GM19395 (cell line): ENCODE data around the gene PACSIN1.

Experiments used
- ATAC-seq: cut with Tn5 transposase; IDR thresholded peaks from one replicate; pipeline ENCODE4 v1.9.1; 2021; ENCODE audit warnings: mild to moderate bottlenecking, moderate library complexity; ENCODE audit not compliant: unreplicated experiment

Gene PACSIN1

DNA sequence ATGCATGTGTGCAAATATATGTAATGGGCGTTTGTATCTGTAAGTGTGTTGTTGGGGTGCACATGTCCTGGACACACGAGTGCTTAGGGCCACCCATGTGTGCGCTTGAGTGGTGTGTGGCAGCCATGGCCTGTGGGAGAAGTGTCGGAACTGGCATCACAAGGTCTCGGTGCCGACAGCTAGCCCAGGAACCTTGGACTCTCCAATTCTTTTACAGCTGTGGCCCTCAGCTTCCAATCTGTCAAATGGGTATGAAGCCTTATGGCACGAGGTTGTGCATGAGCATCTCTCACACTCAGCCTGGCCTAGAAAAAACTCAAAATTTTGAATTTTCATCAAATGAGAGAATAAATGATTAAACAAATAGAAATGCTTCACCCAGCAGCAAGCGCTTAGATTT, 48.2 kb downstream of the PACSIN1 start:
- no peak for ATAC-seq

DNA sequence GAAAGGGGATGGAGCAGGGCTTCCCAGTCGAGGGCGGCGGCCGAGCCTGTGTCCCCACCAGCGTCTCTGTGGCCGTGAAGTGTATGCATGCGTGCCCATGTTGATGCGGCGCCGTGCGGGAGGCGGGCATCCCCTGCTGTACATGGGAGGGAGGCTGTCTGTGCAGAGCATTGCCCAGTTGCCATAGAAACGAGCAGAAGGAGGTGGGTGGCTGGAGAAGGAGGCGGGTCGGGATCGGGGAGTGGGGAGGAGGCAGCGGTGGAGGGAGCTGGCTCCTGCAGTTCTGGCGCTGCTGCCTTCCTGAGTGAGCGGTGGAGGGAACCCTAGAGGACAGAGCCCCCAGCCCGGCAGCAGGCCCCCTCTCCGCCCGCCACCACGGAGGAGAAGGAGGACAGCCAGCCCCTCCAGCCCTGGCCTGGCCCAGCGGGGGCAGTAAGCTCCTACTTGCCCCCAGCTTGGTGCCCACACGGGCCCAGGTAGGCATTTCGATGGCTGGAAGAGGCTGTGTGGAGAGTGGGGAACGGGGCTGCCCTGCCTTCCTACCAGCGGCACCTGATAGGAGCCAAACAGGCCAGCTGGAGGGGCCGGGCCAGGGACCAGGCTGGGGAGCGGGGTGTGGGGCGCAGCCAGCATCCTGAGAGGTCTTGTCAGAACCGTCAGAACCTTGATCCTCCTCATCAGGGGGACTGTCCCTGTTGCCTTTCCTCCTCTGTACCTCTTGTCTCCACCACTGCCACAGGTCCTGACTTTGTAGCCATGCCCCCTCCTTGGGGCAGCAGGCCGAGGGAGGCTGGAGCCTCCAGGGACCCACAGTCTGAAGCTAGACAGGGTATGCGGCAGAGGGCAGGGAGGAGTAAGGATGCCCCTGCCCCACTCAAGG, 49.0 kb downstream of the PACSIN1 start:
- ATAC-seq = no peak

DNA sequence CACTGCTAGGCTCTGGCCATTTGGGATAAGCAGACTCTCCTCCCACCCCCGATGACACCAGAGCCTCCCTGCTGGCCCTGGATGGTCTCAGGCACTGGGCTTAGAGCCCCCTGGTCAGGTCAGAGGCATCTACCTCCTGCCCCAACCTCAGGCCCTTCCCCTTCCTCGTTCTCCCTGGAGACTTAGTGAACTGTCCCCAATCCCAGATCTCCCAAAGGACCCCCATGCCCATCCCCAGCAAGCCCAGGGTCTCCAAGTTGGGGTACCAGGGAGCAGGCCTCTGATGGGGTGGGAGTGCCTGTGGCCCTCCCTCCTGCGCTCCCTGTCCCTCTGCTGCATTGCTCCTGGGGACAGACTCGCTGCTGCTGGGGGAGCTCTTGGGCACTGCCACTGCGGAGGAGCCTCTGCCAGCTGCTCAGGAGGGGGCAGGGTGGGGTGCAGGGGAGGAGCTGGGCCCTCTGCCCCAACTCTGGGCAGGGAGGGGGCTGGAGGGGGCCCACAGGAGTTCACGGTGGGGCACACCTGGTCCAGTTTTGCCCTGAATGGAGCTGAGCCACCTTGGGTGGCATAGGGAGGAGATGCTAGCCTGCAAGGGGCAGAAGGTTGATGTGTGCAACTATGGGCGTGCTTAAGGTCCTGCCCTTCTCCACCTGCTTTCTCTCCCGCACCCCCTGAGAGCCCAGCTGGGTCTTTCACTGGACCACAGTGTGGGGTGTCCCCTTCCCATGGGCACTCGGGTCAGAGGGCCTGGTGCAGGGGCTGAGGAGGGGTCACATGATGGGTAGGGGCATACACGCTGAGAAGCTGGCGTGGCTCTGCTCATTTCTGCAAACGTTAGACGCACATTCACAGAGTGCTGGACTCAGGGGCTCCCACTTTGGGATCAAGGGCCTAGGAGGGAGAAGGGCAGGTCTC, 49.9 kb downstream of the PACSIN1 start:
- no peak for ATAC-seq

DNA sequence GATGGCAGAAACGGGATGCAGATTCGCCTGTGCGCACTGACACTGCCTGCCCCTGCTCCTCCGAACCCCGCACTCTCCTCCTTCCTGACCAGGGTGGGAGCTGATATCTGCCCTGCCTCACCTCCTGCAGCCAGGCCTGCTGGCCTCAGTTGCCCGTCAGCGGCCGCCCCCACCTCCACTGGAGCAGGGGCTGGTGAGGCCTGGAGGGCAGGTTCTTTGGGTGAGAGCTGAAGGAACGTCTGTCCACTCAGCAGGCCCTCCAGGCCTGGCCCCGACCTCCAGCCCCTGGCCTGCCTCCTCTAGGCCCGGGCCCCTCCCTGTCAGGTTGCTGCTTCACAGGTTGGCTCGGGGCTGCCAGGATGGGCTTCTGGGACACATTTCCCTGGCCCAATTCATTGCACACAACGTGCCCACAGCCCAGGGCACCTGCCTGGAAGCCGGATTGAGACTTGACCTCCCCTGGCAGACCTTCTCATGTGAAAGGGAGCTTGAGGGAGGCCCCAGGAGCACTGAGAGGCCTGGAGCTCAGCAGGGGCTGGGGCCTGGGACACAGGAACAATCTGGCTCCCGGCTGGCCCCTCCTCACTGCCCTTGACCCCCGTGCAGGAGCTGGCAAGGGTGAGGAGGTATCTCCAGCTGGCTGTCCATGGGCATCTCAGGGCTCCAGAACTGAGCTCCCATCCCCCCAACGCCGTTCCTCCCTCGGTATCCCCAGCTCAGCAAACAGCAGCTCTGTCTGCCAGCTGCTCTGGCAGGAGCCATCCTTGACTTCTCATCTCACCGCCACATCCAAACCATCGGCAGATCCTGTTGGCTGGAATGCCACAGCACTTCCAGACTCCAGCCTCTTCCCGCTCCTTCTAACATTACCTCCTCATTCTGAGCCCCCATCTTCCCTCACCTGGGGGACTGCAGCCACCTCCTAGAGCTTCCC, 50.8 kb downstream of the PACSIN1 start:
- ATAC-seq = no peak

DNA sequence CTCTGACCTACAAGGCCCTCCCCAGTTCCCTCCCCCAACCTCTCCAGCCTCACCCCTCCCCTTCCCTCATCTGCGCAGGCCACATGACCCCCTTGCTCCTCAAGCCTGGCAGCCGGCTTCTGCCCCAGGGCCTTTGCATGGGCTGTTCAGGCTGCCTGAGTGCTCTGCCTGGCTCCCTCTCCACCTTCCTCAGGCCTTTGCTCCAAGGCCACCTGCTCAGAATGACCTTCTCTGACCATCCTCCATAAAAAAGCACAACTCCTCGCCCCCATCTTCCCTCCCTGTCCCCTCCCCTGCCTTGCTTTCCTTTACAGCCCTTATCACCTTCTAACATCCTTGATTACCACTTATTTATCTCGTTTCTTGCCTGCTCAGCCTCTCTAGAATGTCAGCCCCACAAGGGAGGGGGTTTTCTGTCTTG, 51.6 kb downstream of the PACSIN1 start:
- ATAC-seq = no peak

DNA sequence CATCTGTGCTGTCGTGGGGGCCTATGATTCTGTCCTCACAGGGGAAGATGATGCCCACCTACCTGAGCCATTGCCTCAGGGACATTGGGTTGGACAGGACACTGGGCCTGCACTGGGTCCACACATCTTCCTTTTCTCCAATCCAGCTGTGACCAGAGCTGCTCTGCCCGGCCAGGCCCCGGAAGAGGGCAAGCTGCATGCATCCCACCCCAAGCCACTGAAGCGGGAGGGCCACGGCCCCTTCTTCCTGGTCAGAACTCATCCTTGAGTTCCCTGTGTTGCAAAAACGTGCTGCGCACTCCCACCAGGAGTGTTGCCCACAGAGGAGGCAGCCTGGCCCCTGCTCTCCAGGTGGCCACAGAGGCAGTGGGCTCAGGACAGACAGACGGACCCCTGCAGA, 52.1 kb downstream of the PACSIN1 start:
- no peak for ATAC-seq

DNA sequence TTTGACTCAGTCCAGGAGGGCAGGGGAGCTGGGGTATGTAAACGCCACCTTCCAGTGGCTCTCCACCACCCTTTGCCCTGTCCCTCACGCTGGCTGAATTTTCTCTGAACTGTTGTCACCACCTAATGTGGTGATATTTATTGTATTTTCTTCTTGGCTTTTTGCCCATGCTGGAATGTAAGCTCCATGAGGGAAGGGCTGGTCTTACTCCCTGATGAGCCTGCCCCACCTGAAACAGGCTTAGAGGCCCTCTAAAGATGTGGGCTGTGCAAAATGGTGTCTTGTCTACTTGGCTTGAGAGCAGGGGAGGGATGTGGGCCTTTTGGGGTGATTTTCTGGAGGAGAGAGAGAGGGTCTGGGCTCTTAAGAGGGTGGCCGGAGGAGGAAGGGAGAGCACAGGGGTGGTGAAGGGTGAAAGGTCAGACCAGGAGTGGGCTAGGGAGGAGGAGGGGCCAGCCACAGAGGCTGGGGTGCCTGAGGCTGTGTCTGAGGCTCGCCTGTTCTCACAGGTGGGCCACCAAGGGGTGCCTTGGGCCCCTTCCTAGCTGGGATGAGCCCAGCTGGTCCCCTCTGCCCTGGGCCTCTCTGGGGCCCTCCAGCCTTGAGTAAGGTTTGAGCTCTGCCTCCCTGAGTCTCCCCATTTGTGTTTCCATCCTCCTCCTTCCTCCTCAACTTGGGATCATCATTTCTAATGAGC, 52.9 kb downstream of the PACSIN1 start:
- no peak for ATAC-seq

DNA sequence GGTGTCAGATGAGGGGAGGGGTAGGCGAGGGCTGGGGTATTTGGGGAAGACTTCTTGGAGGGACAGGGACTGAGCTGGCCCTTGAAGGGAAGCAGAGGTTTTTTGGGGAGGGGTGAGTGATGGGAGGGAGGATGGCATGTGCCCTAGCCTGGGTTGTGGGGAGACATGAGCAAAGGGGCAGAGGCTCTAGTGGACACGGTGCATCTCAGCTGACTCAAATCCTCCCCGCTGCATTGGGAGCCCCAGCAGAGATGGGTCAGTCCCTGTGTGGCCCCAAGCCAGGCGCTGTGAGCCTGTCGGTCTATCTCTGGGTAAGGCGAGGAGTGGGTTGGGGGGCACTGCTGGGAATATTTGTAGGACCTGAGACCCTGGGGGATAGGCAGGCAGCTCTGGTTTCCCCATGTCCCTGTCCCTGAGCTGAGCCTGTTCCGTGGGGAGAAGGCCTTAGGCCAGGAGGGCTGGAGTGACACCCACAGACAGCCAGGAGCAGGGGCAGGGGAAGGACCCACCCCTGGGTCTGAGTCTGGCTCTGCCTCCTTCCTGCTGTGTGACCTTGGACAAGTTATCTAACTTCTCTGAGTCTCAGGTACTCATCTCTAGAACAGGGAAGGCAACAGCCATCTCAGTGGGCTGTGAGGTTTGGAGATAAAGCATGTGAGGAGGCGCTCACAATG, 54.2 kb downstream of the PACSIN1 start:
- no peak for ATAC-seq

DNA sequence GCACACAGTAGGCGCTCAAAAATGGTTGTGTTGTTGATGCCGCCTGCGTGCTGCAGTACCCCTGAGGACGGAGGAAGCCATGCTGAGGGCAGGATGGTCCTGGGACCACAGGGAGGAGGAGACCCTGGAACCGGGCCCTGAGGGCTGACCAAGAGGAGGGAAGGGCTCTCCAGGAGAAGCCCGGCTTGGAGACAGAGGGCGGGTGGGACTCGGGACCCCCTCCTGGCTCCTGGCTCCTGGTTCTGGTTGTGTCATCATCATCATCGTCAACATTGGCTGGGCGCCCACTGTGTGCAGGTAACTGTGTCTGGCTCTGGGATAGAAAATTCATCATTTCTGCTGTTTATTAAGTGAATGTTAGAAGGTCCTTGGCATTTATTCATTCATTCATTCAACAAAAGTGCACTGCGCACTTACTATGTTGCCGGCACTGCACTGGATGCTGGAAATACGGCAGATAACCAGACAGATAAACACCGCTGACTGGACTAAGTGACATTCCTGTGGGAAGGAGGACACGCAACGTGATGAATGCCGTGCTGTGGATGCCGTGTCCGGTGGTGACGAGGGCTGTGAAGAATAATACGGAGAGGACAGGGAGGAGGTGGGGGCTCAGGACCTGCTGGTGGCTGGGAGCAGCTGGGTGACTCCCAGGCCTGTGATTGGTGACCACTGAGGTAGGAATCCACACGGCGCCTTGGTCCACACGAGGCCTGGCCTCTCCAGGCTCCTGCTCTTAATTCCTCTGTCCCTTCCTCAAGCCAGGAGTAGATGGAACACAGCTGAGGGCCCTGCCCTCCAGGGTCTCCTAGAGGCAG, 55.0 kb downstream of the PACSIN1 start:
- no peak for ATAC-seq

DNA sequence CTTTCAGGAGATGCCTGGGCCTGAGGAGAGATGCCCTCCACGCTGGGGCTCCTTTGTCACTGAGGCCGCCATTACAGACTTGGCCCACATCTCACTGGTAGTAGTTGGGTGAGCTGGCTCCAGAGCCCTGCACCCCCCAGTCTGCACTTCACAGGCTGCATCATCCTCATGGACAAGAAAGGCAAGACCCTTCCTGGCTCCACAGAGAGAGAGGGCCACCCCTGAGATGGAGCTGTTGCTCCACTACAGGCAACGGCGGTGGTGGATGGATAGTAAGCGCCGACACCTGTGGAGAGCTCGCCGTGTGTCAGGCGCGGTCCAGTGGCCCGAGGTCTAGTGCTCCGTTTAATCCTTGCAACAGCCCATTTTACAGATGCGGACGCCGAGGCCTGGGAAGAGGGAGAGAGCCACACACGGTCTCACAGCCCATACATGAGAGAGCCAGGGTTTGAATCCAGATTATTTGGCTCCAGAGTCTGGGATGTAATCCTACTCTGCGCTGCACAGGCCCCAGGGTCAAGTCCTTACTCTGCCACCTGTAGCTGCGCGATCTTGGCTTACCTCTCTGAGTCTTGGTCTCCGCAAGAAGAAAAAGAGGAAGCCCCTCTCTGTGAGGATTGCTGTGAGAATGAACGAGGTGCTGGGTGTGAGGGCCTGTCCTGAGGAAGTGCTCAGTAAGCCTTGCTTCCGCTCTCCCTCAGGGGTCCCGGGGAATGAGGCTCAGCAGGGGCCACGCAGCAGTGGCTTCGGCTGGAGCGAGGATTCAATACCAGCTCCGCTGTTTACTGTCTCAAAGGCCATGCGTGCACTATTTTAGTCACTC, 55.8 kb downstream of the PACSIN1 start:
- ATAC-seq = no peak

DNA sequence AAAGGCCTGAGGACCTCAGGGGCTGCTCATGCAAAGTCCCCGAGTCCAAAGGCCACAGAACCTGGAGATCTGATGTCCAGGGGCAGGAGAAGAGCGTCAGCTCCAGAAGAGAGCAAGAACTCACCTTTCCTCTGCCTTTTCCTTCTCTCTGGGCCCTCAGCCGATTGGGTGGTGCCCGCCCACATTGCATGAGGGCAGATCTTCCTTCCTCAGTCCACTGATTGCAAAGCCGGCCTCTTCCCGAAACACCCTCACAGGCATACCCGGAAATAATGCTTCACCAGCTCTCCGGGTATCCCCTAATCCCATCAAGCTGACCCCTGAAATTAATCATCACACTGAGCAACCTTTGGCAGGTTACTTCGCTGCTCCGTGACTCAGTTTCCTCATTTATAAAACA, 56.9 kb downstream of the PACSIN1 start:
- ATAC-seq = no peak

DNA sequence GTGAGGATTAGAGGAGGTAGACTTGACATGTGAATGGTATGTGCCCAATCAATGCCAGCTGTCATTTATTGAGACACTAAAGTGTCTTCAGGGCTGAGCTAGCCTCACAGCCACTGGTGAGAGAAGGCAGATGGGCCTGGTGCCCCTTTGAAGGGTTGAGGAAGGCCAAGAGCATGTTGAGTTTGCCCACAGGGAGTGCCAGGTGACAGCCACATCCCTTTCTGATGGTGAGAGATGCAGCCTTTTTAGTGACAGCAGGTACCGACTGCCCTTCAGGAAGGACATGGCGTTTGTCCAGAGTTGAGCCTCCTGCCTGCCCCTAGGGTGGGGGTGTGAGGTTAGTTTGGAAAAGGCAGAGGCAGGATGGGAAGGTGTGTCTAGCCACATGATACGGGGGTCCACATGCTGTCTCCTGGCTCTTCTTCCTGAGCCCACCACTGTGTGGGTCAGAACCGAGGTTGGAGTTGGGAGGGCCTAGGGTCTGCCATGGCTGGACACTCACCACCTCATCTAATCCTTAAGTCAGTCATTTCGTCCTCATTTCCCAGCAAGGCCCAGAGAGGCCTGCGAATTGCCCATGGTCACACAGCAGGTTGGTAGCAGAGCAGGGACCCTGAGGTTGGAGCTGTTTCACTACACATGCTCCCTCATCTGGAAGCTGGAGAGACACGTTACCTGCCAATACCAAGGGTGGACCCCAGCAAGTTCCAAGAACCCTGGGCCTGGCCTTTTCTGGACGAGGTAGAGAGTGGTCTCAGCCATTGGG, 57.7 kb downstream of the PACSIN1 start:
- no peak for ATAC-seq

DNA sequence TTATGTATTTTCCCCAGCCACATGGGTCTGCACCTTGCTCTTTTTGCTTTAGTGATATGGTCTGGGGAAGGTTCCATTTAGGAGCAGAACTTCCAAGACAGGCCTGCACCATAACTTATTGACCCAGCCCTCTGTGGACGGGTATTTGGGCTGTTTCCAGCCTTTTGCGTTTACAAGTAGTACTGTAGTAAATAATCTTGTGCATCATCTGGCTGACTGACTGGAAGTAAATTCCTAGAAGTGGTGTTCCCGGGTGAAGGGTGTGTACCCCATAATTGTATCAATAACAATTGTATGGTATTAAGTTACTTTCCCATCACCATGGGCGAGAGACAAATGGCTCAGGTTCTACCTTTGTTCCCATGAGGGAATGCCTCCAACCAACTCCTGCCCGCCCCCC, 58.6 kb downstream of the PACSIN1 start:
- no peak for ATAC-seq

DNA sequence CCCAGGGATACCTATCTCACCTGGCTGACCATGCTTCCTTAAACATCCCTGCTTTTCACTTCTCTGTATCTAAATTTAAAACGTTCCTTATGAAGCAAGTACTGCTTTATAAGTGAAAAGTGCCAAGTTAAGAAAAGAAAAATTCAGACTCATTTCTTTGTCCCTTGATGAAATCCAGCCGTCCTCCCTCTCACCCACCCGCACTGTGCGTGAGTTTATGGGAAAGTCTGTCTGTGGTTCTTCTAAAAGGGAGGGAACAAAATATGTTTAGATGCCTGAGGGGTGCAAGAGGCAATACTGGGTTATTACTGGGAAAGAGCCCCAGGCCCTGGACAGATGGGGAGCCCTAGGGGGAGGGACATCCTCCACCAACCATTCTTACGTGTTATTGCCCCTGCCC, 59.1 kb downstream of the PACSIN1 start:
- no peak for ATAC-seq

DNA sequence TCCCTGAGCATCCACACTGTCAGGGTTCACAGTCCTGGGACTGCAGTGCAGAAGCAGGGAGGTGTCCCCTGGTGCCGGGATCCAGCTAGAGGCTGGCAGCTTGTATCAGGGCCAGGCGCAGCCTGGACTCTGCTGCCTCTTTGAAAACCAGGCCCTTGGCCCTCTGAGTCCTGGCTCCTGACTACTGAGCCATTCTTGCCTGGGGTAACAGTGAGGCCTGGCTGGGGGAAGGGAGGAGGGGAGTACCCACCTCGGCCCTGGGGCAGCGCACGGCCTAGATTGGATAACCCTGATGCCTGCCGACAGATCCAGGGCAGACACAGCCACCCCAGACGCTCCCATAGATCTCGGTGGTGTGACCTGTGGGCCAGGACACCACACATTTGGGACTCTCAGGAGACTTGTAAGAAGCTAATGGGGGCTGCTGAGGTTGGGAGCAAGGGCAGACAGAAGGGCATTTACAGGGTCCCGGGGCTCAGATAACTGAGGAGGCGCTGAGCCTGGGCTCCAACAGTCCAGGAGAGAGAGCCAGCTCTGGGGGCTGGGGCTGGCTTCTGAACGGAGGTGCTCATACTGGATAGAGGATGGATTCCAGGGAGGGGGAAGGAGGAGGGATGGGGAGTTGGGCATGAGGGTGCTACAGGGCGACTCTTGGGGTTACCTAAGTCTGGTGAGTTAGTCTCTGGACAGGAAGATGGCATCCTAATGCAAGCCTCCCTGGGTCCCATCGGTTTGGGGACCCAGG, 59.7 kb downstream of the PACSIN1 start:
- ATAC-seq = no peak

DNA sequence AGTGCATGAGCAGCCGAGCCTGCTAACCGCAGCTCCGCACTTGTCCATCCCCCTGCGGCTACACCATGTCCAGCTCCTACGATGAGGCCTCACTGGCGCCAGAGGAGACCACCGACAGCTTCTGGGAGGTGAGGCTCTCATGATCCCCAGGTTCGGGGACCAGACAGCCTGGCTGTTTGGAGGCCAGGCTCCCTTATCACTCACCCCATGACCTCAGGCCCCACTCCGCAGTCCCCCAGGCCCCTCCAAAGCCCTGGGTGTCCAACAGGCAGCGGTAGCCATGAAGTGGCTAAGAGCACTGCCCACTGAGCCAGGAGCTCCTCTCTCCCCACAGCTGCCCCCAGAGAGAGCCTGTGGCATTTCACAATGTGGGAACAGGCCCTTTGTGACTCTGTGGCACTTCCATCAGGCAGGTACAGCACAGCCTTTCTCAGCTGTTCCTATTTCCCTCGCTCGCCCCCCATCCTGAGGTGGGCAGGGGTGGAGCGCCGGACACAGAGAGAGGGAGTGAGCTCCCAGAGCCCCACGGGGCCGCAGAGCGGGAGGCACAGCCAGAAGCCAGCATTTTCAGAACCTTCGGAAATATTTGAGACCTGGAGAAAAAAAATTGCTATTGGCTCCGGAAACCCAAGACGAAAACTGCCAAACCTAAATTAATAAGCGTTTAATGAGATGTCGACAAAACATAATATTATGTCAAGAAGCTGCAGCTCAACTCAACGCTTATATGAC, 60.5 kb downstream of the PACSIN1 start:
- no peak for ATAC-seq
